HG03060 (cell line): ENCODE data around the gene KATNB1.
A peak's percentile ranks its signal among the peaks of the same experiment; 100 is the strongest.

ENCODE experiments used
- ATAC-seq: cut with Tn5 transposase; IDR thresholded peaks from one replicate; pipeline ENCODE4 v1.9.1; 2021; ENCODE audit warnings: low read depth, moderate number of reproducible peaks; ENCODE audit not compliant: unreplicated experiment

Gene KATNB1

DNA sequence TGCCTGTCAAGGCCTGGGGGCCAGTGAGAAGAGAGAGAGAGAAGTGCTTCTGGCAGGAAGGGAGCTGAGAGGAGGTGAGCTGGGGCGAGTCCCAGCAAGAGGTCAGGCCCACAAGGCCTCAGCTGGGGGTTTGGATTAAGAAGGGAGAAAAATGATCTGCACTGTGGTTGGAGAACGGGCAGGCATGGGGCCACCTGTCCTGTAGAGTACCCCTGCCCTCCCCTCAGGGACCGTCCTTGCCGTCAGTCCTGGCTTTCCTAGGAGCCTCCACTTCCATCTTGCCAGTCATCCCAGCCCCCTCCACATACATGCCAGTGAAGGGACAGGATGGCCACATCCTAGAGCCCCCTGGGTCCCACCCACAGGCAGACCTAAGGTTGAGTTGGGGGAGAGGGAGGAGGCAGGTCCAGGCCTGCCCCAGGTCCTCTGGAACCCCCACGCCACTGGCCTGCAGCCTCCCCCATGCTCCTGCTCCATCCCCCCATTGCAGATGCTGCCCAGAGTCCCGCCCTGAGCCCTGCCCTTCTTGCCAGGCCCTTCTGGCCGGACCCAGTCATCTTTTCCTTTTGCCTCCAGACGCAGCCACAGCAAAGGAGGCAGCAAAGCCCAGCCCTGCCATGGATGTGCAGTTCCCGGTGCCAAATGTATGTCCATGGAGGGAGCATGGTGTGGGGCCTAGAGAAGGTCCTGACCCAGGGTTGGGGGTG lies 18.9 kb downstream of the KATNB1 start:
- no peak for ATAC-seq

DNA sequence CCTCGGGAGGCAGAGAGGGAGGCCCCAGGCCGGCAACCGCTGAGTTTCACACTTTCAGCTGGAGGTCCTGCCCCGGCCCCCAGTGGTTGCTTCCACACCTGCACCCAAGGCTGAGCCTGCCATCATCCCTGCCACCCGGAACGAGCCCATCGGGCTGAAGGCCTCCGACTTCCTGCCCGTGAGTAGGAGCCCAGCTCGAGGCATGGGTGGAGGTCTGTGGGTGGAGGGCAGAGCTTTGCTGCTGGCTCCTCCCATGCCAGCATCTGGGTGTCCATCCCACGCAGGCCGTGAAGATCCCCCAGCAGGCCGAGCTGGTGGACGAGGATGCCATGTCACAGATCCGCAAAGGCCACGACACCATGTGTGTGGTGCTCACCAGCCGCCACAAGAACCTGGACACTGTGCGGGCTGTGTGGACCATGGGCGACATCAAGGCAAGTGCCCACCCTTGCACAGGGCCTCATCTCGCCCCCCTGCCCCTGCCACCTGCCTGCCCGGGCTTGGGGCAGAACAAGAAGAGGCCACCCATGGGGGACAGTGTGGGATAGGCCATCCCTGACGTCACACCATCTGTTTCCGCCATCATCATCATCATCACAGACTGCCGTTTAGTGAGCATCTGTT lies 19.6 kb downstream of the KATNB1 start:
- ATAC-seq: no peak

DNA sequence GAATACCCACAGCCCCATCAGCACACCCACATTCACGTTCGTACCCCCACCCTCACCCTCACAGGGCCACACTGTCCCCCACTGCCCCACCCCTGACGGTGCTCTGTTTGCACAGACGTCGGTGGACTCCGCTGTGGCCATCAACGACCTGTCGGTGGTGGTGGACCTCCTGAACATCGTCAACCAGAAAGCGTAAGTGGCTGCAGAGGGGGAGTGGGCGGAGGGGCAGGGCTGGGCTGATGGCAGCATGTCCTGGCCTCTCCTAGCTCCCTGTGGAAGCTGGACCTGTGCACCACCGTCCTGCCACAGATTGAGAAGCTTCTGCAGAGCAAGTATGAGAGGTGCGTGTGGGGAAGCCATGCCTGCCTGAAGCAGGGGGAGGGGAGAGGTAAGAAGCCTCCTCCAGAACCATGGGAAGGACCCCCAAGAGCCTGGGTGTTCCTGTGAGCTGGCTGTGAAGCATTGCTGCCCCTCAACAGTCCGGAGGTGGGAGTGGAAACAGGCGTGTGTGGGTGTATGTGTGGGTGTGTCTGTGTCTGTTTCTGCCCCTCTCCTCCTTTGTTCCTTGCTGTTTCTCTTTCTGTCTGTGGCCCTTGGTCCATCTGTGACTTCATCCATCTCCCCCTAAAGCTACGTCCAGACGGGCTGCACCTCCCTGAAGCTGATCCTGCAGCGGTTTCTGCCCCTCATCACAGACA lies 20.3 kb downstream of the KATNB1 start:
- ATAC-seq: no peak

DNA sequence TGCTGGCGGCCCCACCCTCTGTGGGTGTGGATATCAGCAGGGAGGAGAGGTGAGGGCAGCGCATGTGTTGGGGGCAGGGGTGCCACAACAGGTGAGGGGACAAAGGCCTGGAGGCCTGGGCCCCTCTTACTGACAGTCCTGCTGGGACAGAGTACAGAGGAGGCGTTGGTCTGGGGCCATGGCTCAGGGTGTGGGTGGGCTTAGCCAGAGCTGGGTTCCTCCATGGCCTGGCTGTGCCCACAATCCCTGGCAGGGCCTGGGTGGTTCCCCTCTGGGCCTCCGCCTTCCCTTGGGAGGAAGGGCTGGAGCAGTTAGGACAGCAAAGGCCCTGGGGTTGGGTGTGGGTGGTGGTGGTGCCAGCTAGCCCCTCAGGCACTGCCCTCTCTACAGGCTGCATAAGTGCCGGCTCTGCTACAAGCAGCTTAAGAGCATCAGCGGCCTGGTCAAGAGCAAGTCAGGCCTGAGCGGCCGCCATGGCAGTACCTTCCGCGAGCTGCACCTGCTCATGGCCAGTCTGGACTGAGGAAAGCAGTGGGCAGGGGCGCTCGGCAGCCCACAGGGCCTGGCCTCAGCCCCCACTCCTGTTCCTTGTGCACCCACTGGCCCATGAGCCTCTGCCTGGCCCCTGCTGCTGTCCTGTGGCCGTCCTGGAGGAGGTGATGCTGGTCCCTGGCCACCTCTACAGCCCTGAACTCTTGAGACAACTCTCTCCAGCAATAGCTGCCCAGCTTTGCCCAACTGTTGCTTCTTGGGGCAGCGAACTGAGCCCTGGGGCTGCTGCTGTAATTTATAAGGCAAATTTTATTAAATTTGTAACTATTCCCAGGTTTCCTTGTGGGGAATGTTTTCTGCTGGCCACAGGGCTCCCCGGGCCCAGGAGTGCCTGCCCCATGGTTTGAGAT lies 21.1 kb downstream of the KATNB1 start:
- no peak for ATAC-seq

DNA sequence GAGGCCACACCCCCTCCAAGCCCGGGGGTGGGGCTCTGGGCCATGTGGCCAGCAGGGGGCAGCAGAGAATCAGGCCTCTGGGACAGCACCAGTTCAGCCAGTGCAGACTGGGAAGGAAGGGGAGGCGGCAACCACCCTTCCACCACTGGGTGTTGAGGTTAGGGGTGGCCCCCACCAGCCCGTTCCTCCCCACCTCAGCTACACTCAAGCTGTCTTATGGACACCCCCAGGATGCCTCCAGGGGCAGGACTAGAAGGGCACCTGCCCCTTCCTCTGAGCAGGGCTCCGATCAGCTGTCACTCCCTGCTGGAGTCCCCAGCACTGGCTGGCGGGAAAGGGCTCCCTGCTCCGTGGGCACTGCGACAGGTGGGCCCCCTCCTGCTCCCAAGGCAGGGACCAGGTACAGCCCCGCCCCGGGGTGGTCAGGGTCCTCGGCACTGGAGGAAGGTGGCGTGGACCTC lies 21.8 kb downstream of the KATNB1 start:
- ATAC-seq: peak; percentile 63

DNA sequence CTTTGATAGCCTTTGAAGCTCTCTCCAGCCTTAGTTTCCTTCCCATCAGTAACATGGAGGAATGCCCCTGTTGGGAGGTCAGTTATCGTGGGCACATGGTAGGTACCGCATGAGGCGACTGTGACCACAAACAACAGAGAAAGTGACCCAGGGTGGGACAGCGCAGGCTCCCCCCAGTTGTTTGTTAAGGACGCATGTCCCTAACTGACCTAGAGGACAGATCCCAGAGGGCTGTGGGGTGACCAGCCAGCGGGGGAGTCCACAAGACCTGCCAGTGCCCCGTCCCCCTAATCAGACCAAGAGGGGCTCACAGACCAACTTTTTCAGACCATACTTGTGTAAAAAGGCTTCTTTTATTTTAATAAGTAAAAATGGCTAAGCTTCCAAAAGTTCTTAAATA lies 22.3 kb downstream of the KATNB1 start:
- ATAC-seq: no peak

DNA sequence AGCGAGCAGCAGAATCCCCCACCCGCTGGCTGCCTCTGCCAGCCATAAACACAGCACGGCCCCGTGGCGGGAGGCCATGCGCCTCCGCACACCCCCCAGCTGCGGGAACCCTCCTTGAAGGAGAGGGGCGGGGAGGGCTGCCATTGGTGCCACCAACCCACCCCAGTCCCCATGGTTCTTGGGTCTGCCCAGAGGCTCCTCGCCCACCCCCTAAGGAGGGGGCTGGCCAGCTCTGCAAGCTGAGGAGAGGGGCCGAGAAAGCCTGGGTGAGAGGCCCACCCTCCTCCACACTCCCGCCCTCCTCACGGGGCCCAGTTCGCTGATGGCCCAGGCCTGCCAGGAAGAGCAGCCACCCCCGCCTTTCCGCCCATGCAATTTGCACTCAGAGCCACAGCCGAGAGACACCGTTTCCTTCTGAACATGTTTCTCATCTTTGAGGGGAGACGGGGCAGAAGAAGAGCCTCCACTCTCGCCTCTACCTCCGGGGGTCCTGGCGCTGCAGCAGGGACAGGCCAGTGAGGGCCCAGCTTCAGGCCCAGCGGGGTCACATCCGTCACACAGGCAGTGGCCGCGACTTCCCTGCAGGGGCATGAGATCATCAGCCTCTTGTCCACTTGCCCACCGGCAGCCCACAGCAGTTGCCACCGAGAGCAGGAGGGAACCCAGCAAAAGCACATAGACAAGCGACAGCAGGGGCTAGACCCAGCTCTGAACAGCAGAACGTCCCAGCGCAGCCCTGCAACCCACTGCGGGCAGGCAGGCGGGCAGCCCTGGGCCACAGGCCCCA lies 23.0 kb downstream of the KATNB1 start:
- no peak for ATAC-seq

DNA sequence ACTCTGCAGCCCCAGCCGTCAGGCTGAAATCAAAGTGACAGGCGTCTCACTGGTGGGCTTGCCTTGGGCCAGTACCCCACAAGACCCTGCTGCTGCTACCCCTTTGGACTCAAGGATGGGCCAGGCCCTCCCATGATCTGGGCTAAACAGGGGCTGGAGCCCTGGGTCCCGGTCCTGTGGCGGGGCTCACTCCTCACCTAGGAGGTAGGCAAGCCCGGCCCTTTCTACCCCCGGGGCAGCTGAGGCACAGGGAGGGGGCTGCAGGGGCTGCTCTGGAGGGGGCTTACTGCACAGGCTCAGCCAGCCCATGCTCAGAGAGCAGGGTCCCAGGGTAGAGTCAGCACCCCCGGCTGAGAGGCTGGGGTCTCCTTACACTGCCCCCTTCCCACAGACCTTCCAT lies 23.6 kb downstream of the KATNB1 start:
- no peak for ATAC-seq

DNA sequence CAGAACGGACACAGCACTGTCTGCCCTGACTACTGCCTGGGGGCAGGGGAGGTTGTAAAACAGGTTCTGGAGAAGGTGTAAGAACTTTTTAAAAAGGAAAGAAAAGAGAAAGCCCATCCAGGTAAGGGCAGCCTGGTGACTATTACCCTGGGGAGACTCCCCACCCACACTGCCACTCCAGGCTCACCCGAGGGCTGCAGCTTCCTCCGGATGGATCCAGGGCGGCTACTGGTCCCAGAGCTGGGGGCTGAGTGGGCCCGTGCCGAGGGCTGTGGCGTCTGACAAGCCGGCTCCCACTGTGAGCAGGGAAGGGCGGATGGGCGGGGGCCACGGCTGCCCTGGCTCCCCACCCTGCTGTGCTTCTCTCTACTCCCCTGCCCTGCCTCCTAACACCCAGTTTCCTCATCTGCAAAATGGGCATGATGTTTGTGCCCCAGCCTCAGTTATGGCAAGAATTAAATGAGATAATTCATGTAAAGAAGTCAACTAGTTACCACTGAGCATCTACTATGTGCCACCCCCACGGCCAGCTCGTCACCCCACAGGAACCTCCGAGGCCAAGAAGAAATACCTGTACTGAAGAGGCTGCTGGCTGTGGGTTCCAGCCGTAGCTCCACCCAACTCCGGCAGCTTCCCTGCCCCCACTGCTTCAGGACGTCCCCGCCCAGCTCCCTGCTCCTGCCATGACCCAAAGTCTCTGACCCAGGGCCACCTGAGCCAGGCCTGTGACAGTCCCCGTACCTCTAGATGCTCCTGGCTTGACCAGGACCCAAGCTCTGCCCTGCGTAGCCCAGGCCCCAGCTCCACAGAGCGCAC lies 24.2 kb downstream of the KATNB1 start:
- ATAC-seq: no peak

DNA sequence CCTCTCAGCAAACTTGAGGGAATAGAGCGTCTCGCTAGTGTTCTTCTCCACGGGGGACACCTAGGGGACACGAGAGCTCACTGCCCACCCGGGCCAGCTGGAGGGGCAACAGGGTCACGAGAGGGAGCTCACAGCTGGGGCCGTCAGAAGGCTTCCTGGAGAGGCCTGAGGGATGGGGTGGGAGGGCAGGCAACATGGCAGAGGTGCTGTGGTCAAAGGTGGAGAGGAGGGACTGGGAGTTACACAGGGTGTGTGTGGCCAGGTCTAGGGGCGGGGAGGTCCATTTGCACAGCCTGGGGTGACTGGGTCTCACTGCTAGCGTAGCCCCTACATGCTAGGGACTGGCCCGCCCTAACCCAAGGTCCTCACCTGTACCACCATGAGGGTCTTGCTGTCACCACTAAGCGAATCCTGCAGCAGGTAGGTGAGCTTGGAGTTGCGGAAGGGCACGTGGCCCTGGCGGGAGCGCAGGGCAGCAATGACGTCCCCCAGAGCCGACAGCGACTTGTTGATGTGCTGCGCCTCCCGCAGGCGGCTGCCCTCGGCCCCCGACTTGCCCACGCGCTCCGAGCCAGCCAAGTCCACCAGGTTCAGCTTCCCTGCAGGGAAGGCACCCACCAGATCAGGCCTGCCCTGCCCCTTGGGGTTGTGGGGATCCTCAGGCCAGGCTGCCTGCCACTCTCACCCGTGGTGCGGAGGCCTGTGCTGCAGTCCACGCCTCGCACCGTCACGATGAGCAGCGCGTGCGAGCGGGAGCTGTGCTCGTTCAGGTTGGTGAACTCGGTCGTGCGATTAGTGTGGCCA lies 25.0 kb downstream of the KATNB1 start:
- ATAC-seq: no peak

DNA sequence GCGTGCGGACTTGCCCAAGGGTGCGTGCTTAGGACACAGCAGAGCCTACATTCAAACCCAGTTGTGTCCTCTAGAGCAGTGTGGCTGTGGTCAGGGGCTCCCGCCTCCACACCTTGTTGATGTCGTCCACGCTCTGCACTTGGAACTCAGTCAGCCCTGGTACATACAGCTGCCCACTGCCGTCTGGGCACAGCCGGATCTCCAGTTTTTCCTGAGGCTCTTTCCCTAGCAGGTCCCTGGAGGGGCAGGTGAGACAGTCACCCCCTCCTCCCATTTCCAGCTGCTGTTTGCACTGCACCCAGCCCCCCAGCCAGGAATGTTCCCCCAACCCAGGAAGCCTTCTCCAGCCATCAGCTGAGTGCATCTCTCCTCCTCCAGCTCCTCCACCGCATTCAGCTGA lies 25.7 kb downstream of the KATNB1 start:
- ATAC-seq: no peak

DNA sequence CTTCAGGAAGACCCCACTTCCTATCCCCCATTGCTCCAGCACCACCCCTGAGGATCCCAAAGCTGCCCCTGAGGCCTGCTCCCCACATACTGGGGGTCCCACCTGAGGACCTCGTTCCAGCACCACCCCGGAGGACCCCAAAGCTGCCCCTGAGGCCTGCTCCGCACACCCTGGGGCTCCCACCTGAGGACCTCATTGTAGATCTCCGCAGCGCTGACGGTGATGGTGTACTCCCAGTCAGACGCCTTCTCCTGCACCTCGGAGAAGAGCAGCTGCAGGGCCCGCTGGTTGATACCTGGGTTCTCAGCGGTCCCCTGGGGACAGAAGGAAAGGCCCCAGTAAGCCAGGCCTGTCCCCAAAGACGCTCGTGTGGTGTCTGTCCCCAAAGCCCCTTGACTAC lies 26.4 kb downstream of the KATNB1 start:
- ATAC-seq: no peak

DNA sequence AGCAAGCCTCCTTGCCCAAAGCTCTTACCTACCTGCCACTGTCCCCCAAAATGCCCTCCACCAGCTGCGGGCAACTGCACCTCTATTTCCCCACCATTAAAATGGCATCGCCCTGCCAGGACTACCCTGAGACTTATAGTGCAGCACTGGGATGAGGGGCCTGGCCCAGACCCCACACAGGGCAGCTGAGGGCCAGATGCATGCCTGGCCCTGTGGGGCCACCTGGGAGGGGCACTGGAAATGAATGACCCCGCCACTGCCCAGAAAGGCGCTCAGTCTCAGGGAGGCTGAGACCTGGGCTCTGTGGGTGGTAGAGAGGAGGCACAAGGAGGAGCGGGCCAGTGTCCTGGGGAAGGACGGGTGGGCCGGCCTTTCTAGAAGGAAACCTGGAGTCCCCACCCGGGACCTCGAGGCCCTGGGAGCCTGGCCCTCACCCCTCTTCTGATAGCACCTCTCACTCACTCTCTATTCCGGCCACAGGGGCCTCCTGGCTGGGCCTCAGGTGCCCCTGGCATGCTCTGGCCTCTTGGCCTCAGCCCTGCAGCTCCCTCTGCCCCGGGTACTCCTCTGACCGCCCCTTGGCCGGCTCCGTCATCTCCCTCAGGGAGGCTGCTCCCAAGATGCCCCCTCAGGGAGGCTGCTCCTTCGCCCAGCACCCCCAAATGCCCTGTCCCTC lies 26.9 kb downstream of the KATNB1 start:
- ATAC-seq: no peak

DNA sequence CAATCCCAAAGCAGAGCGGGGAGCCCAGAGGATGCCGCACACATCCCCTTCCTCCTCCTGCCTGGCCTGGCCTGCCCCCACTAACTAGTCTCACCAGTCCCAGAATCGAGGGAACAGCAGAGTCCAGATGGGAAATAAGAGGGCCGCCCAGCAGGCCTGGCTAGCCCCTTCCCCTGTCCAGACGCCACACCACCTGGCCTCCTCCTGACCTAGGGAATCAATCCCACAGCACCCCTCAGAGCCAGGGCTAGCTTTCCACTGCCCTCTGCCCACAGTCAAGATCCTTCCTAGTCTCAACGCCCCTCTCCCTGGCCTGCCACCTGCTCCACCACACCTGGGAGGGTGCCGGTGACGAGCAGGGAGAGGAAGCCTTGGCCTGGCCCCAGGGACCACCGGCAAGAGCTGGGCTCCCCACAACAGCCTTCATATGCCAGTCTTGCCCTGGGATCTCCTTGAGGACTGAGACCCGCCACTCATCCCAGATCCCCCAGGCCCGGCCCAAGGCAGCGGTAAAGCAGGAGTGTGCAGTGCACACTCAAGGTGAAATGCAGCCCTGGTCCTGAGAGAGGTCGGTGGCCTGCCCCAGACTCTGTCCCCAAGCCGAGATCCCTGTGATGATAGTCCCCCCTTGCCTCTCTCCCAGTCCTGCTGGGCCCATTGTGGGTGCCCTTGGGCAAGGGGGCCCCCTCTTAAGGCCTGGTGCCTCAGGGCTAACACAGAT lies 27.9 kb downstream of the KATNB1 start:
- no peak for ATAC-seq

DNA sequence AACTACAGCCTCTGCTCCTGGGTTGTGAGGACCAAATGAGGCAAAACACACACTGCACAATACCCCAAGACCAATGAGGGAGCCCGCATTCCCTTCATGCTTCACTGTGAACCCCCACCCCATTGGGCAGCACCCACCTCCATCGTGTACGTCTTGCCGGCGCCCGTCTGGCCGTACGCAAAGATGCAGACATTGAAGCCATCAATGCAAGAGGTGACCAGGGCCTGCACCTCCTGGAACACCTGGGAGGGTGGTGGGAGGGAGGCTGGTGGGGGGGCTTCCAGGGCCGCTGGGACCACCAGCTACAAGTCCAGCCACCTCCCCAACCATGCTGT lies 28.4 kb downstream of the KATNB1 start:
- no peak for ATAC-seq

DNA sequence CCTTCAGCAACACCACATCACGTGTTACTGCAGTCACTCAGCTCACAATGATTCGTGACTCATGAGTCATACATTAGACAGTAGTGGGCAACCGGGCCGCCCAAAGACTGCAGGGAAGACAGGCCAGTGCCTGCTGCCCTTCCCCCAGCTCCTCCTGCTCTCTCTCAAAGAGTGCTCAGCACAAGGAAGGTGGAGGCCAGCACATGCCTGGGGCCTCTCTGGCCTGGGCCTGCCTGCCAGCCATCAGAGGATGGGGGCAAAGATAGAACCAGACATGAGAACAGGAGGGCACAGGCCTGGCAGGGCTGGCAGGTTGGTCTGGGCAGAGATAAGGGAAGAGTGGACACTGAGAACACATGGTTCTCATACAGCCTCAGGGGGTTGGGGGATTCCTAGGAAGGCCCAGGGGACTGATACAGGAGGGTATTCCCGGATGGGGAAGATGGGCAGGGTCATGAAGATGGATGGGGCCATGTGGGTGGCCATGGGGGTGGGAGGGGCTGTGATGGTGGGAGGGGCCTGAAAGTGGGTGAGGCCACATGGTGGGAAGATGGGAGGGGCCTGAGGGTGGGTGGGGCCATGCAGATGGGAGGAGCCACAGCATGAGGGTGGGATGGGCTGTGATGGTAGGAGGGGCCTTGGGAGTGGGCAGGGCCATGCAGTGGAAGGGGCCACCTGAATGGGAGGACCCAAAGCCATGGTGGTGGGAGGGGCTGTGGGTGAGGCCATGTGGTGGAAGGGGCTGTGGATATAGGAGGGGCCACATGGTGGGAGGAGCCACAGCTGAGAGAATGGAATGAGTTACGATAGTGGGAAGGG lies 29.0 kb downstream of the KATNB1 start:
- no peak for ATAC-seq
